ENCODE measurements around the gene PAPPA2.

Gene PAPPA2

GRCh38 chr1:176499671-176500070 lies 36.7 kb downstream of the PAPPA2 start:
- Histone ChIP-seq H3K4me3 (ENCODE audit: extremely low read depth, insufficient read depth, low read length, poor library complexity, severe bottlenecking) (no peak overlapping the region), H3K4me1 (ENCODE audit: control insufficient read depth, insufficient read depth, low read length, poor library complexity, severe bottlenecking) (no peaks in the 10 kb centered on the region), H3K36me3 (ENCODE audit: control insufficient read depth, insufficient read depth, low read length) (no peaks in the 10 kb centered on the region), H3K27ac (ENCODE audit: low read depth, low read length, severe bottlenecking) (no peak overlapping the region), H3K9me3 (ENCODE audit: control insufficient read depth, low read length) (no peaks in the 10 kb centered on the region)
- 100% methylated on average over 1 of the region's 1 CpG; no CpG with 5 or more reads in 1 of the 2 experiments for WGBS, 2 experiments (ENCODE audit: insufficient coverage in 2 of 2)

- Histone ChIP-seq H3K9me3 (ENCODE audit: control insufficient read depth, low read length) (no peaks in the 10 kb centered on the region), H3K4me3 (ENCODE audit: extremely low read depth, insufficient read depth, low read length, poor library complexity, severe bottlenecking) (no peak overlapping the region), H3K36me3 (ENCODE audit: control insufficient read depth, insufficient read depth, low read length) (no peaks in the 10 kb centered on the region), H3K4me1 (ENCODE audit: control insufficient read depth, insufficient read depth, low read length, poor library complexity, severe bottlenecking) (no peaks in the 10 kb centered on the region), H3K27ac (ENCODE audit: low read depth, low read length, severe bottlenecking) (no peak overlapping the region)
- 86% methylated on average over 1 of the region's 2 CpGs; no CpG with 5 or more reads in 1 of the 2 experiments for WGBS, 2 experiments (ENCODE audit: insufficient coverage in 2 of 2)
These were observed 38.6 kb downstream of the PAPPA2 start for GRCh38 chr1:176501599-176501998.

- no peak overlapping the region for H3K4me3 ChIP-seq (ENCODE audit: extremely low read depth, insufficient read depth, low read length, poor library complexity, severe bottlenecking)
- no peaks in the 10 kb centered on the region for H3K36me3 ChIP-seq (ENCODE audit: control insufficient read depth, insufficient read depth, low read length)
- H3K9me3 ChIP-seq (ENCODE audit: control insufficient read depth, low read length), result no peaks in the 10 kb centered on the region
- 87 to 88% methylated on average over 2 of the region's 5 CpGs for WGBS, 2 experiments (ENCODE audit: insufficient coverage in 2 of 2)
- H3K27ac ChIP-seq (ENCODE audit: low read depth, low read length, severe bottlenecking), result no peak overlapping the region
- H3K4me1 ChIP-seq (ENCODE audit: control insufficient read depth, insufficient read depth, low read length, poor library complexity, severe bottlenecking), result no peaks in the 10 kb centered on the region
These were observed 42.0 kb downstream of the PAPPA2 start for GRCh38 chr1:176504848-176505553.

- Histone ChIP-seq H3K4me1 (ENCODE audit: control insufficient read depth, insufficient read depth, low read length, poor library complexity, severe bottlenecking) (peaks cover 9% of the 10 kb centered on the region), H3K9me3 (ENCODE audit: control insufficient read depth, low read length) (no peaks in the 10 kb centered on the region), H3K27ac (ENCODE audit: low read depth, low read length, severe bottlenecking) (no peak overlapping the region), H3K36me3 (ENCODE audit: control insufficient read depth, insufficient read depth, low read length) (no peaks in the 10 kb centered on the region), H3K4me3 (ENCODE audit: extremely low read depth, insufficient read depth, low read length, poor library complexity, severe bottlenecking) (no peak overlapping the region)
These were observed 50.0 kb downstream of the PAPPA2 start for GRCh38 chr1:176512966-176513365.

GRCh38 chr1:176515310-176515709 lies 52.3 kb downstream of the PAPPA2 start:
- Histone ChIP-seq H3K4me1 (ENCODE audit: control insufficient read depth, insufficient read depth, low read length, poor library complexity, severe bottlenecking) (peaks cover 9% of the 10 kb centered on the region), H3K9me3 (ENCODE audit: control insufficient read depth, low read length) (no peaks in the 10 kb centered on the region), H3K27ac (ENCODE audit: low read depth, low read length, severe bottlenecking) (peak overlapping the region; percentile 11), H3K4me3 (ENCODE audit: extremely low read depth, insufficient read depth, low read length, poor library complexity, severe bottlenecking) (no peak overlapping the region), H3K36me3 (ENCODE audit: control insufficient read depth, insufficient read depth, low read length) (no peaks in the 10 kb centered on the region)
- 81% methylated on average over 3 of the region's 3 CpGs for WGBS, 2 experiments (ENCODE audit: insufficient coverage in 2 of 2)

GRCh38 chr1:176517484-176517883 lies 54.5 kb downstream of the PAPPA2 start:
- H3K9me3 ChIP-seq (ENCODE audit: control insufficient read depth, low read length), result no peaks in the 10 kb centered on the region
- H3K4me1 ChIP-seq (ENCODE audit: control insufficient read depth, insufficient read depth, low read length, poor library complexity, severe bottlenecking), result peaks cover 9% of the 10 kb centered on the region
- WGBS, 2 experiments (ENCODE audit: insufficient coverage in 2 of 2), result 90 to 100% methylated on average over 2 of the region's 4 CpGs
- H3K4me3 ChIP-seq (ENCODE audit: extremely low read depth, insufficient read depth, low read length, poor library complexity, severe bottlenecking), result no peak overlapping the region
- H3K27ac ChIP-seq (ENCODE audit: low read depth, low read length, severe bottlenecking), result no peak overlapping the region
- no peaks in the 10 kb centered on the region for H3K36me3 ChIP-seq (ENCODE audit: control insufficient read depth, insufficient read depth, low read length)

GRCh38 chr1:176521211-176521610 lies 58.2 kb downstream of the PAPPA2 start:
- no peak overlapping the region for H3K4me3 ChIP-seq (ENCODE audit: extremely low read depth, insufficient read depth, low read length, poor library complexity, severe bottlenecking)
- no peaks in the 10 kb centered on the region for H3K9me3 ChIP-seq (ENCODE audit: control insufficient read depth, low read length)
- peaks cover 4% of the 10 kb centered on the region for H3K4me1 ChIP-seq (ENCODE audit: control insufficient read depth, insufficient read depth, low read length, poor library complexity, severe bottlenecking)
- H3K27ac ChIP-seq (ENCODE audit: low read depth, low read length, severe bottlenecking), result no peak overlapping the region
- H3K36me3 ChIP-seq (ENCODE audit: control insufficient read depth, insufficient read depth, low read length), result no peaks in the 10 kb centered on the region
- no CpG with 5 or more reads among the region's 1 CpG for WGBS, 2 experiments (ENCODE audit: insufficient coverage in 2 of 2)

GRCh38 chr1:176522310-176522845 lies 59.4 kb downstream of the PAPPA2 start:
- no CpG with 5 or more reads among the region's 3 CpGs for WGBS, 2 experiments (ENCODE audit: insufficient coverage in 2 of 2)
- no peak overlapping the region for H3K27ac ChIP-seq (ENCODE audit: low read depth, low read length, severe bottlenecking)

GRCh38 chr1:176529395-176530090 lies 66.6 kb downstream of the PAPPA2 start:
- no peaks in the 10 kb centered on the region for H3K4me1 ChIP-seq (ENCODE audit: control insufficient read depth, insufficient read depth, low read length, poor library complexity, severe bottlenecking)
- H3K4me3 ChIP-seq (ENCODE audit: extremely low read depth, insufficient read depth, low read length, poor library complexity, severe bottlenecking), result no peak overlapping the region
- no peaks in the 10 kb centered on the region for H3K9me3 ChIP-seq (ENCODE audit: control insufficient read depth, low read length)
- no peaks in the 10 kb centered on the region for H3K36me3 ChIP-seq (ENCODE audit: control insufficient read depth, insufficient read depth, low read length)
- 82 to 89% methylated on average over 6 of the region's 7 CpGs for whole genome bisulfite sequencing, 2 experiments (ENCODE audit: insufficient coverage in 2 of 2)
- H3K27ac ChIP-seq (ENCODE audit: low read depth, low read length, severe bottlenecking), result no peak overlapping the region

More at GRCh38 chr1:176522310-176522845, 59.4 kb downstream of the PAPPA2 start:
- Histone ChIP-seq H3K4me1 (ENCODE audit: control insufficient read depth, insufficient read depth, low read length, poor library complexity, severe bottlenecking) (peaks cover under 1% of the 10 kb centered on the region), H3K9me3 (ENCODE audit: control insufficient read depth, low read length) (no peaks in the 10 kb centered on the region), H3K36me3 (ENCODE audit: control insufficient read depth, insufficient read depth, low read length) (no peaks in the 10 kb centered on the region), H3K4me3 (ENCODE audit: extremely low read depth, insufficient read depth, low read length, poor library complexity, severe bottlenecking) (no peak overlapping the region)

- Histone ChIP-seq H3K36me3 (ENCODE audit: control insufficient read depth, insufficient read depth, low read length) (no peaks in the 10 kb centered on the region), H3K4me1 (ENCODE audit: control insufficient read depth, insufficient read depth, low read length, poor library complexity, severe bottlenecking) (no peaks in the 10 kb centered on the region), H3K27ac (ENCODE audit: low read depth, low read length, severe bottlenecking) (no peak overlapping the region), H3K4me3 (ENCODE audit: extremely low read depth, insufficient read depth, low read length, poor library complexity, severe bottlenecking) (no peak overlapping the region), H3K9me3 (ENCODE audit: control insufficient read depth, low read length) (no peaks in the 10 kb centered on the region)
- WGBS, 2 experiments (ENCODE audit: insufficient coverage in 2 of 2), result 83% methylated on average over 1 of the region's 2 CpGs; no CpG with 5 or more reads in 1 of the 2 experiments
These were observed 68.1 kb downstream of the PAPPA2 start for GRCh38 chr1:176531036-176531435.

Data from mesodermal cell (in vitro differentiated cells).